Measurements from ENCODE around the gene DYSF.

The DYSF gene

GRCh38 chr2:71697106-71698004 lies 244.0 kb downstream of the DYSF start:
- no peak for DNase-seq

- DNase-seq: no peak
Observed at GRCh38 chr2:71699428-71699827, 246.1 kb downstream of the DYSF start.

GRCh38 chr2:71700041-71700657 lies 246.8 kb downstream of the DYSF start:
- DNase-seq: no peak

- DNase-seq: no peak
Observed at GRCh38 chr2:71700658-71701397, 247.5 kb downstream of the DYSF start.

GRCh38 chr2:71702071-71702970 lies 249.0 kb downstream of the DYSF start:
- DNase-seq: no peak

- no peak for DNase-seq
Observed at GRCh38 chr2:71702971-71703898, 249.9 kb downstream of the DYSF start.

GRCh38 chr2:71704131-71704561 lies 250.8 kb downstream of the DYSF start:
- no peak for DNase-seq

GRCh38 chr2:71704688-71705087 lies 251.3 kb downstream of the DYSF start:
- no peak for DNase-seq

- no peak for DNase-seq
Observed at GRCh38 chr2:71705171-71705960, 252.0 kb downstream of the DYSF start.

GRCh38 chr2:71706121-71706520 lies 252.8 kb downstream of the DYSF start:
- no peak for DNase-seq

- no peak for DNase-seq
Observed at GRCh38 chr2:71706836-71707235, 253.5 kb downstream of the DYSF start.

GRCh38 chr2:71710367-71711132 lies 257.2 kb downstream of the DYSF start:
- DNase-seq: no peak

GRCh38 chr2:71711133-71711855 lies 257.9 kb downstream of the DYSF start:
- no peak for DNase-seq

- no peak for DNase-seq
Observed at GRCh38 chr2:71712158-71712818, 258.9 kb downstream of the DYSF start.

- no peak for DNase-seq
Observed at GRCh38 chr2:71713581-71714580, 260.5 kb downstream of the DYSF start.

- no peak for DNase-seq
Observed at GRCh38 chr2:71714601-71715240, 261.4 kb downstream of the DYSF start.
